ENCODE results near the gene FRMPD4.

GRCh38 chrX:12400218-12400617 is 261.9 kb downstream of the FRMPD4 start:
- TF ChIP-seq POLR2A (IDR thresholded peaks at IDR 0.05; ENCODE audit: low read length) (no peak), GATA1 (IDR thresholded peaks at IDR 0.05; ENCODE audit: low read depth, low read length) (no peak)
